WTC11 (cell line): ENCODE measurements around the gene ATP5MG. TPM values are rescaled to one million over a fixed set of nuclear protein-coding genes. Genes with fewer than 3 reads are reported as not detected.
A peak's percentile ranks its signal among the peaks of the same experiment; 100 is the strongest.

Source experiments
- ATAC-seq: fragments of 200-7000 bp; cut with Tn5 transposase; 2 replicates; pipeline ENCODE4 v1.10.0; 2021; ENCODE audit warnings: mild to moderate bottlenecking, moderate library complexity
- CTCF ChIA-PET: fragments of 300-600 bp; sonication (Branson Sonifier 250); formaldehyde crosslinking; loops from one replicate; lab custom pipeline; 2021; ENCODE audit warnings: antibody characterized with exemption; lab: Charles Lee
- POLR2A ChIA-PET: fragments of 350-600 bp; sonication (Branson Sonifier 250); formaldehyde crosslinking; loops from one replicate; lab custom pipeline; 2021; ENCODE audit warnings: antibody characterized with exemption; lab: Charles Lee
- DNase-seq: peaks from one replicate; pipeline ENCODE4 v3.0.0; 2021; ENCODE audit warnings: low spot score
- H3K27ac Mint-ChIP-seq: 2 replicates; pipeline ENCODE4 v1.8.0; 2021; ENCODE audit warnings: mixed read lengths
- H3K27me3 Mint-ChIP-seq: 2 replicates; pipeline ENCODE4 v1.8.0; 2021; ENCODE audit warnings: low read depth, mild to moderate bottlenecking, moderate library complexity, mixed read lengths
- H3K36me3 Mint-ChIP-seq: 2 replicates; pipeline ENCODE4 v1.8.0; 2021; ENCODE audit warnings: mixed read lengths
- H3K4me1 Mint-ChIP-seq: 2 replicates; pipeline ENCODE4 v1.8.0; 2022; ENCODE audit warnings: mixed read lengths
- H3K4me3 Mint-ChIP-seq: 2 replicates; pipeline ENCODE4 v1.8.0; 2021; ENCODE audit warnings: mild to moderate bottlenecking, moderate library complexity, mixed read lengths
- H3K9me3 Mint-ChIP-seq: 2 replicates; pipeline ENCODE4 v1.8.0; 2021; ENCODE audit warnings: mixed read lengths
- ATF6 ChIP-seq: sonication (generic); formaldehyde crosslinking; IDR thresholded peaks from 2 replicates; pipeline ENCODE4 v1.8.1; 2023; ENCODE audit warnings: mild to moderate bottlenecking, missing genetic modification reagents
- CBFB ChIP-seq: sonication (generic); formaldehyde crosslinking; IDR thresholded peaks from 2 replicates; pipeline ENCODE4 v1.8.1; 2022; ENCODE audit warnings: mild to moderate bottlenecking, low read depth, missing genetic modification reagents
- CTCF ChIP-seq: fragments of 200-600 bp; IDR thresholded peaks from 2 replicates; pipeline ENCODE4 v1.8.0; 2022; ENCODE audit warnings: antibody characterized with exemption
- EMX1 ChIP-seq: fragments of 250-450 bp; sonication (Bioruptor Pico); IDR thresholded peaks from 2 replicates; pipeline ENCODE4 v1.8.0; 2021; ENCODE audit warnings: mild to moderate bottlenecking
- FOXK1 ChIP-seq: sonication (generic); formaldehyde crosslinking; IDR thresholded peaks from 2 replicates; pipeline ENCODE4 v1.8.0; 2022; ENCODE audit warnings: mild to moderate bottlenecking, moderate library complexity, missing genetic modification reagents
- GRHL2 ChIP-seq: fragments of 250-450 bp; sonication (Bioruptor Pico); IDR thresholded peaks from 2 replicates; pipeline ENCODE4 v1.8.0; 2022; ENCODE audit warnings: mild to moderate bottlenecking, moderate library complexity; ENCODE audit not compliant: insufficient replicate concordance, severe bottlenecking
- IRF2 ChIP-seq: sonication (generic); formaldehyde crosslinking; IDR thresholded peaks from 2 replicates; pipeline ENCODE4 v1.8.0; 2022; ENCODE audit warnings: low read depth, missing genetic modification reagents, borderline replicate concordance
- JUN ChIP-seq: sonication (generic); formaldehyde crosslinking; IDR thresholded peaks from 2 replicates; pipeline ENCODE4 v1.8.0; 2023; ENCODE audit warnings: mild to moderate bottlenecking, missing genetic modification reagents
- MXD4 ChIP-seq: fragments of 250-450 bp; sonication (Bioruptor Pico); IDR thresholded peaks from 2 replicates; pipeline ENCODE4 v1.8.0; 2021; ENCODE audit warnings: mild to moderate bottlenecking, moderate library complexity, borderline replicate concordance
- NFE2L1 ChIP-seq: sonication (generic); formaldehyde crosslinking; IDR thresholded peaks from 2 replicates; pipeline ENCODE4 v1.8.1; 2023; ENCODE audit warnings: missing genetic modification reagents
- PREB ChIP-seq: sonication (generic); formaldehyde crosslinking; IDR thresholded peaks from 2 replicates; pipeline ENCODE4 v1.8.1; 2022; ENCODE audit warnings: mild to moderate bottlenecking, missing genetic modification reagents, moderate library complexity, borderline replicate concordance
- TP53 ChIP-seq: sonication (generic); formaldehyde crosslinking; IDR thresholded peaks from 2 replicates; pipeline ENCODE4 v1.8.1; 2023; ENCODE audit warnings: mild to moderate bottlenecking, missing genetic modification reagents
- ZMAT4 ChIP-seq: fragments of 250-450 bp; sonication (Bioruptor Pico); IDR thresholded peaks from 2 replicates; pipeline ENCODE4 v1.9.0; 2021; ENCODE audit warnings: mild to moderate bottlenecking
- ZNF232 ChIP-seq: sonication (generic); formaldehyde crosslinking; IDR thresholded peaks from 2 replicates; pipeline ENCODE4 v1.8.0; 2022; ENCODE audit warnings: mild to moderate bottlenecking, missing genetic modification reagents
- ZNF263 ChIP-seq: sonication (generic); formaldehyde crosslinking; IDR thresholded peaks from 2 replicates; pipeline ENCODE4 v1.8.1; 2022; ENCODE audit warnings: low read depth, mild to moderate bottlenecking, moderate library complexity, missing genetic modification reagents
- ZNF317 ChIP-seq: sonication (generic); formaldehyde crosslinking; IDR thresholded peaks from 2 replicates; pipeline ENCODE4 v1.8.1; 2023; ENCODE audit warnings: low read depth, mild to moderate bottlenecking, moderate library complexity, missing genetic modification reagents, borderline replicate concordance
- ZNF396 ChIP-seq: fragments of 250-450 bp; sonication (Bioruptor Pico); IDR thresholded peaks from 2 replicates; pipeline ENCODE4 v1.8.0; 2021; ENCODE audit warnings: mild to moderate bottlenecking, moderate library complexity, borderline replicate concordance
- ZNF671 ChIP-seq: fragments of 250-450 bp; sonication (Bioruptor Pico); IDR thresholded peaks from 2 replicates; pipeline ENCODE4 v1.8.0; 2021; ENCODE audit warnings: mild to moderate bottlenecking
- total RNA-seq: library from RNA; stranded (reverse); gene quantifications from 3 replicates; pipeline ENCODE4 v1.2.3, GENCODE V29; 2021
- TF ChIP-seq, protein P1 (sequence below): fragments of 250-450 bp; sonication (Bioruptor Pico); IDR thresholded peaks from 2 replicates; pipeline ENCODE4 v1.9.0; 2021; ENCODE audit warnings: mild to moderate bottlenecking
- TF ChIP-seq, protein P2 (sequence below): sonication (generic); formaldehyde crosslinking; IDR thresholded peaks from 2 replicates; pipeline ENCODE4 v1.8.1; 2023; ENCODE audit warnings: mild to moderate bottlenecking, moderate library complexity, missing genetic modification reagents

Gene ATP5MG
- total RNA-seq, 1 experiment from 2014 or later, result 251 TPM

DNA sequence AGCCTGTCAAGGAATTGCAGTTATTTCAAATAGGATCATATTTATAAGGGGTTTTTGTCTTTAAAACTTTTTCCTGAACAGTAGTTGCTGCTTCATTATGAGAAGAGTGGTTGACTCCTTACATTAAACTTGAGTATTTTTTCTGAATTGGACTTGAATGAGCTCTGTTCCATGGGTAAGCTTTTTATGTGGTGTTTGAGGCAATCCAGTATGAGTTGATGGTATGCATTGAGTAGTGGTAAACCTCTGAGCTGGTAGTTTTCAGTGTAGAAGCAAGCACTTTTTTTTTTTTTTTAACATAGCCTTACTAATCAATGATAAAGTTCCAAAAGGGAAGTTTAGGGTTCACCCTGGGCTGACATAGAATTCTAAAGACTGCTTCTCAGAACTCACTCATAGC, 38.2 kb downstream of the ATP5MG start (continued):
- TF ChIP-seq JUN (CRISPR knock-in tag) (no peak), CBFB (CRISPR knock-in tag) (no peak), FOXK1 (CRISPR knock-in tag) (no peak), MXD4 (CRISPR knock-in tag) (no peak), ZNF263 (CRISPR knock-in tag) (no peak), PREB (CRISPR knock-in tag) (no peak)
- TF ChIP-seq, protein P1, sequence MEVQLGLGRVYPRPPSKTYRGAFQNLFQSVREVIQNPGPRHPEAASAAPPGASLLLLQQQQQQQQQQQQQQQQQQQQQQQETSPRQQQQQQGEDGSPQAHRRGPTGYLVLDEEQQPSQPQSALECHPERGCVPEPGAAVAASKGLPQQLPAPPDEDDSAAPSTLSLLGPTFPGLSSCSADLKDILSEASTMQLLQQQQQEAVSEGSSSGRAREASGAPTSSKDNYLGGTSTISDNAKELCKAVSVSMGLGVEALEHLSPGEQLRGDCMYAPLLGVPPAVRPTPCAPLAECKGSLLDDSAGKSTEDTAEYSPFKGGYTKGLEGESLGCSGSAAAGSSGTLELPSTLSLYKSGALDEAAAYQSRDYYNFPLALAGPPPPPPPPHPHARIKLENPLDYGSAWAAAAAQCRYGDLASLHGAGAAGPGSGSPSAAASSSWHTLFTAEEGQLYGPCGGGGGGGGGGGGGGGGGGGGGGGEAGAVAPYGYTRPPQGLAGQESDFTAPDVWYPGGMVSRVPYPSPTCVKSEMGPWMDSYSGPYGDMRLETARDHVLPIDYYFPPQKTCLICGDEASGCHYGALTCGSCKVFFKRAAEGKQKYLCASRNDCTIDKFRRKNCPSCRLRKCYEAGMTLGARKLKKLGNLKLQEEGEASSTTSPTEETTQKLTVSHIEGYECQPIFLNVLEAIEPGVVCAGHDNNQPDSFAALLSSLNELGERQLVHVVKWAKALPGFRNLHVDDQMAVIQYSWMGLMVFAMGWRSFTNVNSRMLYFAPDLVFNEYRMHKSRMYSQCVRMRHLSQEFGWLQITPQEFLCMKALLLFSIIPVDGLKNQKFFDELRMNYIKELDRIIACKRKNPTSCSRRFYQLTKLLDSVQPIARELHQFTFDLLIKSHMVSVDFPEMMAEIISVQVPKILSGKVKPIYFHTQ (CRISPR knock-in tag), result no peak

- no peaks in the 10 kb centered on the region for H3K9me3 Mint-ChIP-seq
- H3K36me3 Mint-ChIP-seq, result peaks cover 10% of the 10 kb centered on the region
- ChIA-PET POLR2A (interaction anchor here (0.5 kb wide), 1 partner anchor 9 kb away, joined by 3 read pairs; no protein-coding TSS in a partner anchor), CTCF (interaction anchor here (0.5 kb wide), 1 partner anchor 74 kb away, joined by 3 read pairs; no protein-coding TSS in a partner anchor)
- DNase-seq, result no peak
- H3K4me3 Mint-ChIP-seq, result peak overlapping the region; percentile 1; the same call in 1 of the 2 replicates
- peaks cover 60% of the 10 kb centered on the region for H3K4me1 Mint-ChIP-seq
- TF ChIP-seq, protein P2, sequence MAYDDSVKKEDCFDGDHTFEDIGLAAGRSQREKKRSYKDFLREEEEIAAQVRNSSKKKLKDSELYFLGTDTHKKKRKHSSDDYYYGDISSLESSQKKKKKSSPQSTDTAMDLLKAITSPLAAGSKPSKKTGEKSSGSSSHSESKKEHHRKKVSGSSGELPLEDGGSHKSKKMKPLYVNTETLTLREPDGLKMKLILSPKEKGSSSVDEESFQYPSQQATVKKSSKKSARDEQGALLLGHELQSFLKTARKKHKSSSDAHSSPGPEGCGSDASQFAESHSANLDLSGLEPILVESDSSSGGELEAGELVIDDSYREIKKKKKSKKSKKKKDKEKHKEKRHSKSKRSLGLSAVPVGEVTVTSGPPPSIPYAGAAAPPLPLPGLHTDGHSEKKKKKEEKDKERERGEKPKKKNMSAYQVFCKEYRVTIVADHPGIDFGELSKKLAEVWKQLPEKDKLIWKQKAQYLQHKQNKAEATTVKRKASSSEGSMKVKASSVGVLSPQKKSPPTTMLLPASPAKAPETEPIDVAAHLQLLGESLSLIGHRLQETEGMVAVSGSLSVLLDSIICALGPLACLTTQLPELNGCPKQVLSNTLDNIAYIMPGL (CRISPR knock-in tag), result no peak
- no peak for TF ChIP-seq ZMAT4 (CRISPR knock-in tag)
- ATAC-seq, result no peak
- H3K27me3 Mint-ChIP-seq, result no peaks in the 10 kb centered on the region
- H3K27ac Mint-ChIP-seq, result peak overlapping the region; percentile 30
These were observed 40.4 kb downstream of the ATP5MG start for GRCh38 chr11:118441770-118442275.

GRCh38 chr11:118442301-118442700, 40.9 kb downstream of the ATP5MG start:
- peak overlapping the region; percentile 30 for H3K27ac Mint-ChIP-seq
- no peak for TF ChIP-seq CBFB (CRISPR knock-in tag)
- no peak for TF ChIP-seq ZMAT4 (CRISPR knock-in tag)
- TF ChIP-seq CTCF, result no peak
- TF ChIP-seq NFE2L1, result no peak
- TF ChIP-seq EMX1 (CRISPR knock-in tag), result no peak
- no peak for TF ChIP-seq ZNF317 (CRISPR knock-in tag)
- no peak for TF ChIP-seq GRHL2 (CRISPR knock-in tag)
- TF ChIP-seq ZNF671 (CRISPR knock-in tag), result no peak
- TF ChIP-seq PREB (CRISPR knock-in tag), result no peak
- no peak for TF ChIP-seq IRF2 (CRISPR knock-in tag)
- no peak for TF ChIP-seq ZNF232 (CRISPR knock-in tag)
- no peak for TF ChIP-seq ZNF396 (CRISPR knock-in tag)
- no peak for TF ChIP-seq ATF6 (CRISPR knock-in tag)
- no peak for TF ChIP-seq TP53

More at GRCh38 chr11:118442301-118442700, 40.9 kb downstream of the ATP5MG start:
- H3K36me3 Mint-ChIP-seq, result peaks cover 8% of the 10 kb centered on the region
- no peaks in the 10 kb centered on the region for H3K9me3 Mint-ChIP-seq
- no peaks in the 10 kb centered on the region for H3K27me3 Mint-ChIP-seq
- ChIA-PET POLR2A (no interaction called here), CTCF (interaction anchor here (0.5 kb wide), 1 partner anchor 75 kb away, joined by 3 read pairs; no protein-coding TSS in a partner anchor)
- peak overlapping the region; percentile 1; the same call in 1 of the 2 replicates for H3K4me3 Mint-ChIP-seq
- peaks cover 60% of the 10 kb centered on the region for H3K4me1 Mint-ChIP-seq
- ATAC-seq (no peak), DNase-seq (no peak)
